ENCODE results near the gene CSNK1D. TPM values are rescaled to one million over a fixed set of nuclear protein-coding genes. Genes with fewer than 3 reads are reported as not detected.

CSNK1D gene
- total and polyA plus RNA-seq, 2 donors (not counting 1 experiment from before 2014, with no cell fraction given): 196 to 241 TPM

- Histone ChIP-seq H3K4me2 (replicated peaks; ENCODE audit: low read depth, low read length, poor library complexity, severe bottlenecking) (no peak overlapping the region), H3K27ac (ENCODE audit: low read length in 2 of 2) (no peak overlapping the region), H3K9me3 (ENCODE audit: control extremely low read depth in 1 of 3, control insufficient read depth in 2 of 3, insufficient read depth in 1 of 3, low read length in 2 of 3) (peaks cover 0 to 12% (median 0%) of the 10 kb centered on the region in 3 donors), H2AFZ (ENCODE audit: insufficient read depth, low read depth, low read length, poor library complexity, severe bottlenecking) (no peak overlapping the region), H3K4me1 (ENCODE audit: control insufficient read depth in 2 of 2, insufficient read depth in 2 of 2, low read length in 2 of 2) (peaks cover 0 to 11% of the 10 kb centered on the region in 2 donors), H3K36me3 (replicated peaks in 1 of 2; ENCODE audit: control extremely low read depth in 1 of 2, control insufficient read depth in 1 of 2, extremely low read depth in 1 of 2, insufficient read depth in 2 of 2, low read length in 1 of 2) (peaks cover 0 to 96% of the 10 kb centered on the region in 2 experiments), H3K4me3 (ENCODE audit: control extremely low read depth in 1 of 5, extremely low read depth in 1 of 5, insufficient read depth in 1 of 5, low read depth in 2 of 5, low read length in 4 of 5) (no peak overlapping the region), H3K9ac (ENCODE audit: low read length) (no peak overlapping the region), H3K27me3 (replicated peaks in 1 of 4; ENCODE audit: control extremely low read depth in 1 of 4, control insufficient read depth in 3 of 4, insufficient read depth in 4 of 4, low read length in 3 of 4) (no peaks in the 10 kb centered on the region), H3K79me2 (ENCODE audit: control insufficient read depth, insufficient read depth, low read length) (peaks cover 86% of the 10 kb centered on the region), H4K20me1 (ENCODE audit: control insufficient read depth, insufficient read depth, low read length, poor library complexity, severe bottlenecking) (peaks cover 97% of the 10 kb centered on the region)
- Mint-ChIP-seq H3K27ac (no peak overlapping the region), H3K27me3 (no peaks in the 10 kb centered on the region), H3K4me1 (peaks cover 17% of the 10 kb centered on the region), H3K4me3 (no peak overlapping the region), H3K9me3 (ENCODE audit: insufficient read depth) (no peaks in the 10 kb centered on the region)
- ATAC-seq (ENCODE audit: low read depth) (no peak), DNase-seq (no peak)
- POLR2A ChIA-PET: no interaction called here
- CTCF ChIA-PET: no interaction called here
- intact Hi-C loops (cut with micrococcal nuclease): no loop called here
- WGBS (ENCODE audit: insufficient coverage): 96% methylated on average over 49 of the region's 54 CpGs
- TF ChIP-seq CTCF (IDR thresholded peaks at IDR 0.05) (no peak), EZH2 (IDR thresholded peaks at IDR 0.05; ENCODE audit: borderline replicate concordance, insufficient read depth, low read depth, low read length, poor library complexity, severe bottlenecking) (no peak)
Observed at GRCh38 chr17:82248815-82249674, 24.5 kb downstream of the CSNK1D start.

Measured in B cell (primary cell).